GM12873 (cell line): Measurements from ENCODE around the gene MTF2.

Experiments
- CTCF ChIP-seq: IDR thresholded peaks from 2 replicates; pipeline ENCODE4 v1.5.1; 2012; ENCODE audit warnings: low read depth, mild to moderate bottlenecking, moderate library complexity, low read length, control low read depth; ENCODE audit not compliant: insufficient read depth; ENCODE audit errors: missing control alignments

Gene MTF2

GRCh38 chr1:93179886-93180722 lies 101.0 kb downstream of the MTF2 start, which contains the start of gene TMED5:
TSS of gene TMED5 (minus strand) at chr1:93180413. CDS start at chr1:93180242, 171 bp downstream.
- TF ChIP-seq CTCF = peak; percentile 28

- TF ChIP-seq CTCF = no peak
These were observed 101.9 kb downstream of the MTF2 start, which contains the start of gene CCDC18 for GRCh38 chr1:93180723-93181613. TSS of gene CCDC18 (plus strand) at chr1:93180724. CDS start at chr1:93183362, 2,638 bp downstream.

- TF ChIP-seq CTCF = no peak
These were observed 107.6 kb downstream of the MTF2 start for GRCh38 chr1:93186667-93187066.
